IgD-negative memory B cell (primary cell): ENCODE data around the gene ZNF835. TPM values are rescaled to one million over a fixed set of nuclear protein-coding genes. Genes with fewer than 3 reads are reported as not detected.

Experiments
- H3K27ac Mint-ChIP-seq, 3 donors: one replicate each; pipeline ENCODE4 v1.8.0; 2020 to 2022; ENCODE audit warnings: mild to moderate bottlenecking in 3 of 3, mixed read lengths in 3 of 3, moderate library complexity in 1 of 3
- H3K27me3 Mint-ChIP-seq: one replicate; pipeline ENCODE4 v1.8.0; 2021; ENCODE audit warnings: mixed read lengths
- H3K36me3 Mint-ChIP-seq: one replicate; pipeline ENCODE4 v1.8.0; 2020; ENCODE audit warnings: mild to moderate bottlenecking, mixed read lengths
- H3K4me1 Mint-ChIP-seq, 3 donors: one replicate each; pipeline ENCODE4 v1.8.0; 2020 to 2022; ENCODE audit warnings: mixed read lengths in 3 of 3, mild to moderate bottlenecking in 1 of 3
- H3K4me3 Mint-ChIP-seq, 4 donors: one replicate each; pipeline ENCODE4 v1.8.0; 2020 to 2022; ENCODE audit warnings: mild to moderate bottlenecking in 4 of 4, mixed read lengths in 4 of 4, moderate library complexity in 3 of 4
- H3K9me3 Mint-ChIP-seq, 3 donors: one replicate each; pipeline ENCODE4 v1.8.0; 2020 to 2021; ENCODE audit warnings: mixed read lengths in 3 of 3, mild to moderate bottlenecking in 1 of 3
- polyA plus RNA-seq: library from polyadenylated mRNA; unstranded; fragments of 300-500 nt; fragmentation: Illumina TruSeq; gene quantifications from one replicate; pipeline ENCODE4 v1.2.3, GENCODE V29; 2021

Gene ZNF835
- polyA plus RNA-seq, 1 donor from 2014 or later = 6.0 TPM

GRCh38 chr19:56633021-56633420 lies 38.5 kb downstream of the ZNF835 start:
- Mint-ChIP-seq H3K4me1 (no peaks in the 10 kb centered on the region), H3K9me3 (peaks cover 13 to 38% (median 21%) of the 10 kb centered on the region in 3 donors)

GRCh38 chr19:56625708-56626107 lies 45.8 kb downstream of the ZNF835 start:
- Mint-ChIP-seq H3K4me1 (no peaks in the 10 kb centered on the region), H3K27me3 (no peaks in the 10 kb centered on the region), H3K27ac (no peak overlapping the region), H3K36me3 (peaks cover 22% of the 10 kb centered on the region), H3K9me3 (peaks cover 10 to 30% (median 21%) of the 10 kb centered on the region in 3 donors), H3K4me3 (no peak overlapping the region)

More at GRCh38 chr19:56633021-56633420, 38.5 kb downstream of the ZNF835 start:
- peaks cover 2% of the 10 kb centered on the region for H3K36me3 Mint-ChIP-seq
- H3K4me3 Mint-ChIP-seq = no peak overlapping the region
- H3K27ac Mint-ChIP-seq = no peak overlapping the region
- H3K27me3 Mint-ChIP-seq = no peaks in the 10 kb centered on the region

- Mint-ChIP-seq H3K27me3 (no peaks in the 10 kb centered on the region), H3K4me3 (no peak overlapping the region), H3K36me3 (peaks cover 32% of the 10 kb centered on the region), H3K27ac (no peak overlapping the region), H3K4me1 (no peaks in the 10 kb centered on the region), H3K9me3 (peaks cover 13 to 36% (median 20%) of the 10 kb centered on the region in 3 donors)
These were observed 48.6 kb downstream of the ZNF835 start for GRCh38 chr19:56623006-56623405.

GRCh38 chr19:56622374-56622773 lies 49.2 kb downstream of the ZNF835 start:
- Mint-ChIP-seq H3K27ac (no peak overlapping the region), H3K4me3 (no peak overlapping the region), H3K9me3 (peaks cover 13 to 35% (median 21%) of the 10 kb centered on the region in 3 donors), H3K27me3 (no peaks in the 10 kb centered on the region), H3K4me1 (no peaks in the 10 kb centered on the region), H3K36me3 (peaks cover 30% of the 10 kb centered on the region)

GRCh38 chr19:56619121-56619520 lies 52.4 kb downstream of the ZNF835 start:
- H3K27ac Mint-ChIP-seq = no peak overlapping the region
- H3K9me3 Mint-ChIP-seq = peaks cover 15 to 46% (median 43%) of the 10 kb centered on the region in 3 donors

GRCh38 chr19:56617531-56617930 lies 54.0 kb downstream of the ZNF835 start:
- Mint-ChIP-seq H3K9me3 (peaks cover 18 to 49% (median 44%) of the 10 kb centered on the region in 3 donors), H3K36me3 (peaks cover 52% of the 10 kb centered on the region), H3K4me3 (peak overlapping the region in 1 of 4 donors; percentile 61), H3K4me1 (peaks cover 0 to 3% (median 0%) of the 10 kb centered on the region in 3 donors), H3K27me3 (no peaks in the 10 kb centered on the region), H3K27ac (no peak overlapping the region)

More at GRCh38 chr19:56619121-56619520, 52.4 kb downstream of the ZNF835 start:
- no peaks in the 10 kb centered on the region for H3K27me3 Mint-ChIP-seq
- peaks cover 43% of the 10 kb centered on the region for H3K36me3 Mint-ChIP-seq
- H3K4me3 Mint-ChIP-seq = peak overlapping the region in 1 of 4 donors; percentile 7
- H3K4me1 Mint-ChIP-seq = no peaks in the 10 kb centered on the region

GRCh38 chr19:56613639-56614038 lies 57.9 kb downstream of the ZNF835 start:
- peaks cover 49% of the 10 kb centered on the region for H3K36me3 Mint-ChIP-seq
- peak overlapping the region in 1 of 4 donors; percentile 59 for H3K4me3 Mint-ChIP-seq
- no peaks in the 10 kb centered on the region for H3K27me3 Mint-ChIP-seq
- H3K9me3 Mint-ChIP-seq = peaks cover 18 to 62% (median 44%) of the 10 kb centered on the region in 3 donors
- H3K4me1 Mint-ChIP-seq = peaks cover 0 to 3% (median 0%) of the 10 kb centered on the region in 3 donors
- no peak overlapping the region for H3K27ac Mint-ChIP-seq

- H3K4me3 Mint-ChIP-seq = peak overlapping the region in 1 of 4 donors; percentile 74
- peak overlapping the region in 1 of 3 donors; percentile 7 for H3K27ac Mint-ChIP-seq
- H3K4me1 Mint-ChIP-seq = peaks cover 0 to 3% (median 0%) of the 10 kb centered on the region in 3 donors
- H3K9me3 Mint-ChIP-seq = peaks cover 22 to 71% (median 41%) of the 10 kb centered on the region in 3 donors
- no peaks in the 10 kb centered on the region for H3K27me3 Mint-ChIP-seq
- peaks cover 49% of the 10 kb centered on the region for H3K36me3 Mint-ChIP-seq
These were observed 58.8 kb downstream of the ZNF835 start for GRCh38 chr19:56612737-56613136.

Other genes starting within 250 kb of the ZNF835 start
- gene ZNF667, start 194.4 kb downstream of the ZNF835 start, polyA plus RNA-seq = 0.74 TPM
- gene ZNF471, start 163.9 kb downstream of the ZNF835 start, polyA plus RNA-seq = 0.14 TPM
- 1.1 TPM for gene ZFP28, start 132.8 kb downstream of the ZNF835 start, polyA plus RNA-seq
- gene ZNF470, start 104.3 kb downstream of the ZNF835 start, polyA plus RNA-seq = 2.1 TPM
- gene ZNF71, start 76.5 kb downstream of the ZNF835 start, polyA plus RNA-seq = 11.1 TPM
- gene SMIM17, start 28.6 kb downstream of the ZNF835 start, polyA plus RNA-seq = not detected
- not detected for gene PEG3, start 169.0 kb upstream of the ZNF835 start, polyA plus RNA-seq
- gene ZIM2, start 169.0 kb upstream of the ZNF835 start, polyA plus RNA-seq = not detected